DMS153 treated with DMSO at 0.1 percent for 48 hours (cell line): ENCODE measurements around the gene UGGT1.
A peak's percentile ranks its signal among the peaks of the same experiment; 100 is the strongest.

Experiments
- DNase-seq: peaks from one replicate; lab custom pipeline; 2025; ENCODE audit not compliant: unreplicated experiment; lab: John Stamatoyannopoulos, UW

Gene UGGT1

GRCh38 chr2:128214251-128214650 is 123.3 kb downstream of the UGGT1 start:
- DNase-seq: no peak

- DNase-seq: no peak
These were observed 124.0 kb downstream of the UGGT1 start for GRCh38 chr2:128214866-128215460.

- no peak for DNase-seq
These were observed 125.1 kb downstream of the UGGT1 start for GRCh38 chr2:128215897-128216642.

- DNase-seq: no peak
These were observed 126.7 kb downstream of the UGGT1 start for GRCh38 chr2:128217671-128218070.

GRCh38 chr2:128219891-128220290 is 128.9 kb downstream of the UGGT1 start:
- DNase-seq: no peak

- no peak for DNase-seq
These were observed 136.9 kb downstream of the UGGT1 start for GRCh38 chr2:128227862-128228261.

GRCh38 chr2:128228894-128229293 is 137.9 kb downstream of the UGGT1 start:
- DNase-seq: peak; percentile 31

- DNase-seq: peak; percentile 63
These were observed 142.2 kb downstream of the UGGT1 start for GRCh38 chr2:128232965-128233789.

GRCh38 chr2:128233790-128234395 is 142.9 kb downstream of the UGGT1 start:
- no peak for DNase-seq

GRCh38 chr2:128234613-128235012 is 143.6 kb downstream of the UGGT1 start:
- DNase-seq: no peak

GRCh38 chr2:128235581-128235980 is 144.6 kb downstream of the UGGT1 start:
- DNase-seq: no peak

- DNase-seq: no peak
These were observed 145.6 kb downstream of the UGGT1 start for GRCh38 chr2:128236491-128237035.

- no peak for DNase-seq
These were observed 146.1 kb downstream of the UGGT1 start for GRCh38 chr2:128237081-128237534.

- no peak for DNase-seq
These were observed 147.1 kb downstream of the UGGT1 start for GRCh38 chr2:128237911-128238697.

- DNase-seq: no peak
These were observed 150.9 kb downstream of the UGGT1 start for GRCh38 chr2:128241896-128242295.
